ENCODE data around the gene GCN1. TPM values are rescaled to one million over a fixed set of nuclear protein-coding genes. Genes with fewer than 3 reads are reported as not detected.

GCN1 gene
- total and polyA plus RNA-seq, 2 of the 8 experiments (the other 6 are each of a cell fraction or from before 2014, with no cell fraction given), result 61.4 to 133 TPM

DNA sequence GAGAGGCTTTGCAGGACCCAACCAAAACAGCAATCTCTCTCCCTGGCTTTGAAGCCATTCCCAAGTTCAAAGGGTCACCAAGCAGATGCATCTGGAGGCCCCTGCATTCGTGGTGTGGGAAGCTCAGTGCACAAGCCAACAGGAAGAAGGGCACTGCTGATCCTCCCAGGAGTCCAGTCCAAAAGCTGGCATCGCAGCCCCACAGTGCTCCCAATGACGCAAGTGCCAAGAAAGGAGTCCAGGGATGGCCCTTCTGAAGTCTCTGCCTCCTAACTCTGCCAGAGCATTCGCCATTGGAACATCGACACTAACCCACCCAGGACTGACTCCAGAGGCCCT, 45.9 kb upstream of the GCN1 start (continued):
- no peak for TF ChIP-seq SAP30 (IDR thresholded peaks at IDR 0.05; ENCODE audit: insufficient read depth, insufficient replicate concordance, low read length)

Measured in H1 (cell line).